ENCODE measurements around the gene TOP2A.

GRCh38 chr17:40369923-40370322 is 47.8 kb downstream of the TOP2A start:
- no peak for TF ChIP-seq CTCF (IDR thresholded peaks at IDR 0.05)
- no peak for TF ChIP-seq POLR2A (IDR thresholded peaks at IDR 0.05)

Data from gastroesophageal sphincter (tissue), 3 donors.